Karpas-422 (cell line): Measurements from ENCODE around the gene KLHL7. TPM values are rescaled to one million over a fixed set of nuclear protein-coding genes. Genes with fewer than 3 reads are reported as not detected.

Experiments used
- DNase-seq: peaks from one replicate; pipeline ENCODE4 v3.0.0-alpha.2; 2015
- H2AFZ ChIP-seq: fragments of 200-600 bp; sonication (generic); 2 replicates; pipeline ENCODE4 v1.6.1; 2014; ENCODE audit warnings: antibody characterized with exemption, low read length, mixed read lengths
- H3K27ac ChIP-seq: fragments of 200-600 bp; sonication (generic); 2 replicates; pipeline ENCODE4 v1.5.1; 2014; ENCODE audit warnings: mild to moderate bottlenecking, low read length, moderate library complexity
- H3K27me3 ChIP-seq: fragments of 200-600 bp; sonication (generic); 2 replicates; pipeline ENCODE4 v1.6.1; 2014; ENCODE audit warnings: low read length, mixed read lengths
- H3K36me3 ChIP-seq: fragments of 200-600 bp; sonication (generic); 2 replicates; pipeline ENCODE4 v1.6.1; 2014; ENCODE audit warnings: low read length, mixed read lengths; ENCODE audit not compliant: insufficient read depth
- H3K4me1 ChIP-seq: fragments of 200-600 bp; sonication (generic); 2 replicates; pipeline ENCODE4 v1.6.1; 2014; ENCODE audit warnings: mild to moderate bottlenecking, low read length, mixed read lengths
- H3K4me2 ChIP-seq: fragments of 200-600 bp; sonication (generic); 2 replicates; pipeline ENCODE4 v1.6.1; 2014; ENCODE audit warnings: low read length, low read depth, mild to moderate bottlenecking; ENCODE audit not compliant: poor library complexity, severe bottlenecking
- H3K4me3 ChIP-seq: fragments of 200-600 bp; sonication (generic); 2 replicates; pipeline ENCODE4 v1.5.1; 2014; ENCODE audit warnings: mild to moderate bottlenecking, antibody characterized with exemption, low read length, mixed read lengths
- H3K79me2 ChIP-seq: fragments of 200-600 bp; sonication (generic); 2 replicates; pipeline ENCODE4 v1.6.1; 2014; ENCODE audit warnings: mild to moderate bottlenecking, low read length, mixed read lengths
- H3K9ac ChIP-seq: fragments of 200-600 bp; sonication (generic); 2 replicates; pipeline ENCODE4 v1.6.0; 2014; ENCODE audit warnings: low read length
- H3K9me2 ChIP-seq: fragments of 200-600 bp; sonication (generic), shearing (Covaris generic); replicated peaks from 2 replicates; pipeline ENCODE4 v1.6.0; 2014; ENCODE audit warnings: mild to moderate bottlenecking, low read length, moderate library complexity; ENCODE audit not compliant: insufficient read depth
- H3K9me3 ChIP-seq: fragments of 300-700, 200-600 bp; sonication (generic); 2 replicates; pipeline ENCODE4 v1.6.1; 2014; ENCODE audit warnings: low read length, mixed read lengths
- H4K20me1 ChIP-seq: fragments of 200-600 bp; sonication (generic); 2 replicates; pipeline ENCODE4 v1.6.1; 2014; ENCODE audit warnings: mild to moderate bottlenecking, antibody characterized with exemption, low read length, low read depth; ENCODE audit not compliant: insufficient read depth
- total RNA-seq: library from RNA; depleted of rRNA; stranded (reverse); fragments of >200 nt; shearing (Covaris generic); gene quantifications from 2 replicates; pipeline ENCODE4 v1.2.3, GENCODE V29; 2014; ENCODE audit warnings: low replicate concordance

Gene KLHL7
- total RNA-seq, 1 experiment from 2014 or later, result 20.2 TPM

DNA sequence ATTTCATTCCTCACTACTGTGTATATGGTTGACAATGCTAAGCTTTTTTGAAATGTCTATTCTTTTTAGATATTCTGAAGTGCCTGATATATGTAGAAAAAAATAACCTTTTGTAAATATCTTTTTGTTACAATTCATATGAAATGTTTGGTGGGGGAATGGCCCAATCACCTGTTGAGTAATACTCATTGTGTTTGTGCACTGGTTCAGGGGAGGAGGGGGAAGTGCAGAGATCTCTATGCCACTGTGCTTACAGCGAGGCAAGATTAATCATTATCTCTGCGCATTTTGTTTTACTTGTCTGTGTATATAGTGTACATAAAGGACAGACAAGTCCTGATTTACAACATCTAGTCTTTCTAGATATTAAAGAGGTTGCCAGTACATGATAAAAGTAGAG lies 101.4 kb downstream of the KLHL7 start:
- Histone ChIP-seq H3K9me2 (no peaks in the 10 kb centered on the region), H4K20me1 (no peaks in the 10 kb centered on the region), H3K4me2 (no peak overlapping the region), H3K27me3 (no peaks in the 10 kb centered on the region), H3K27ac (no peak overlapping the region), H3K79me2 (no peaks in the 10 kb centered on the region), H3K9me3 (no peaks in the 10 kb centered on the region), H3K4me1 (no peaks in the 10 kb centered on the region), H3K36me3 (no peaks in the 10 kb centered on the region), H2AFZ (no peak overlapping the region), H3K4me3 (no peak overlapping the region), H3K9ac (no peak overlapping the region)
- DNase-seq, result no peak

- H4K20me1 ChIP-seq, result no peaks in the 10 kb centered on the region
- H3K27ac ChIP-seq, result no peak overlapping the region
- no peaks in the 10 kb centered on the region for H3K9me2 ChIP-seq
- no peak overlapping the region for H3K4me3 ChIP-seq
- H3K9me3 ChIP-seq, result no peaks in the 10 kb centered on the region
- no peaks in the 10 kb centered on the region for H3K27me3 ChIP-seq
- no peak overlapping the region for H3K4me2 ChIP-seq
- H3K4me1 ChIP-seq, result no peaks in the 10 kb centered on the region
- no peak overlapping the region for H3K9ac ChIP-seq
- no peaks in the 10 kb centered on the region for H3K79me2 ChIP-seq
- H2AFZ ChIP-seq, result no peak overlapping the region
- DNase-seq, result no peak
- H3K36me3 ChIP-seq, result no peaks in the 10 kb centered on the region
These were observed 102.3 kb downstream of the KLHL7 start for GRCh38 chr7:23207884-23208283.

DNA sequence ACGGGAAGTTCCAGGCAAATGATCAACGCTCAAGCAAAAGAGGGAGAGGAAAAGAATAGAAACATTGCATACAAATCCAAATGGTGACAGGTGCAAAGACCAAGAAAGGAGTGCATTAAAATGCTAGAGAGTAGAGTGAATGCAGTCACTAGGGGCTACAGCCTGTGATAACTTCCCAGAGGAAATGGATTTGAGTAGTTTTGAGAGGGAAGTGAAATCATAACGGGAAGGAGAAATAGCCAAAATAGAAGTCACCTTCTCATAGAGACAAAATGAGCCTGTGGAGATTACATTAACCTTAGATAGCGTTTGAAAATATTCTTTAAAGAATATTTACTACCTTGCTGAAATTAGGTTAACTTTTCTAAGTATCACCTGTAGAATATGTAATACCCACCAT lies 102.7 kb downstream of the KLHL7 start:
- no peaks in the 10 kb centered on the region for H3K9me2 ChIP-seq
- no peaks in the 10 kb centered on the region for H4K20me1 ChIP-seq
- no peak for DNase-seq
- H3K27me3 ChIP-seq, result no peaks in the 10 kb centered on the region
- H3K4me3 ChIP-seq, result no peak overlapping the region
- H2AFZ ChIP-seq, result no peak overlapping the region
- no peaks in the 10 kb centered on the region for H3K4me1 ChIP-seq
- H3K4me2 ChIP-seq, result no peak overlapping the region
- no peaks in the 10 kb centered on the region for H3K36me3 ChIP-seq
- no peaks in the 10 kb centered on the region for H3K9me3 ChIP-seq
- no peak overlapping the region for H3K9ac ChIP-seq
- no peak overlapping the region for H3K27ac ChIP-seq
- H3K79me2 ChIP-seq, result no peaks in the 10 kb centered on the region

GRCh38 chr7:23210506-23210905 lies 104.9 kb downstream of the KLHL7 start:
- Histone ChIP-seq H3K9me2 (no peaks in the 10 kb centered on the region), H3K9me3 (no peaks in the 10 kb centered on the region), H3K27ac (no peak overlapping the region), H3K9ac (no peak overlapping the region), H2AFZ (no peak overlapping the region), H4K20me1 (no peaks in the 10 kb centered on the region), H3K27me3 (no peaks in the 10 kb centered on the region), H3K79me2 (no peaks in the 10 kb centered on the region), H3K4me2 (no peak overlapping the region), H3K4me1 (no peaks in the 10 kb centered on the region), H3K36me3 (no peaks in the 10 kb centered on the region), H3K4me3 (no peak overlapping the region)
- no peak for DNase-seq

DNA sequence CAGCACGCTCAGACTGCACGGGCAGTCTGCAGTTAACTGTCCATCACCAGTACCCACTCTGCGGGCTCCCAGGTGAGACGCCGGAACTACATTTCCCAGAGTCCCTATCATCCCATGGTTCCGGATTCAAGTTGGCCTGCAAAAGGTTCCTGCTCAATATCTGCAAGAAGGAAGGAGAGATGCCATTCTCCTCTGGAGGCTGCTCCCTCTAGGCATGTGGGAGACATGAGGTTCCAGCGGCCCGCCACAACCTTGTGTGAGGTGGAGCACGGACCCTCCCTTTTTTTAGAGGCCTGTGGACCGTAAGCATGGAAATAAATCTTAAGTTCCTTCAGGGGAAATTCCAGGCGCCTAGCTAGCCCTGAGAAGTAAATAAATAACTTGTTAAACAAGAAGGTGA lies 106.0 kb downstream of the KLHL7 start:
- Histone ChIP-seq H3K4me2 (no peak overlapping the region), H3K9ac (no peak overlapping the region), H3K9me2 (no peaks in the 10 kb centered on the region), H2AFZ (no peak overlapping the region), H3K27ac (no peak overlapping the region), H3K36me3 (no peaks in the 10 kb centered on the region), H3K79me2 (no peaks in the 10 kb centered on the region), H3K4me3 (no peak overlapping the region), H3K4me1 (no peaks in the 10 kb centered on the region), H3K27me3 (no peaks in the 10 kb centered on the region), H4K20me1 (no peaks in the 10 kb centered on the region), H3K9me3 (no peaks in the 10 kb centered on the region)
- DNase-seq, result no peak

DNA sequence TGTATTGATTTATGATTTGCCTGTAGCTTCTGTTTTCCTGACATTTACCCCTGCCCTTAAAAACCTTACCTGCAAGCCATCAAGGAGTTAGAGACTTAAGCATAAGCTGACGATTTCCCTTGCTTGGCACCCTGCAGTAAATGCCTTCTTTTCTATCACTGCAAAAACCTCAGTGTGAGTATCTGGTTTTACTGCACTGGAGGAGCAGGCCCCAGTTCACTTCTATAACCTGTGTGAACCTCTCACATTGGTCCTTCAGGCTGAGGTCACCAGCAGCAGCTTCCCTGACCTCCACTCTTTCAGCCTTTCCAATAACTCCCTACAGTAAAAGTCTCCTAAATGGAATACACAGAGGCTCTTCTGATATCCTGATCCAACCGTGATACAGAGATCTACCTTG lies 106.8 kb downstream of the KLHL7 start:
- Histone ChIP-seq H3K4me1 (no peaks in the 10 kb centered on the region), H3K27me3 (no peaks in the 10 kb centered on the region), H3K36me3 (no peaks in the 10 kb centered on the region), H3K9me2 (no peaks in the 10 kb centered on the region), H3K9me3 (no peaks in the 10 kb centered on the region), H3K4me3 (no peak overlapping the region), H2AFZ (no peak overlapping the region), H3K27ac (no peak overlapping the region), H3K9ac (no peak overlapping the region), H3K4me2 (no peak overlapping the region), H4K20me1 (no peaks in the 10 kb centered on the region), H3K79me2 (no peaks in the 10 kb centered on the region)
- no peak for DNase-seq

GRCh38 chr7:23212841-23213240 lies 107.3 kb downstream of the KLHL7 start:
- Histone ChIP-seq H3K4me3 (no peak overlapping the region), H3K4me1 (no peaks in the 10 kb centered on the region), H3K9me3 (no peaks in the 10 kb centered on the region), H3K79me2 (no peaks in the 10 kb centered on the region), H3K36me3 (no peaks in the 10 kb centered on the region), H3K27ac (no peak overlapping the region), H3K27me3 (no peaks in the 10 kb centered on the region), H3K4me2 (no peak overlapping the region), H2AFZ (no peak overlapping the region), H3K9ac (no peak overlapping the region), H3K9me2 (no peaks in the 10 kb centered on the region), H4K20me1 (no peaks in the 10 kb centered on the region)
- DNase-seq, result no peak

DNA sequence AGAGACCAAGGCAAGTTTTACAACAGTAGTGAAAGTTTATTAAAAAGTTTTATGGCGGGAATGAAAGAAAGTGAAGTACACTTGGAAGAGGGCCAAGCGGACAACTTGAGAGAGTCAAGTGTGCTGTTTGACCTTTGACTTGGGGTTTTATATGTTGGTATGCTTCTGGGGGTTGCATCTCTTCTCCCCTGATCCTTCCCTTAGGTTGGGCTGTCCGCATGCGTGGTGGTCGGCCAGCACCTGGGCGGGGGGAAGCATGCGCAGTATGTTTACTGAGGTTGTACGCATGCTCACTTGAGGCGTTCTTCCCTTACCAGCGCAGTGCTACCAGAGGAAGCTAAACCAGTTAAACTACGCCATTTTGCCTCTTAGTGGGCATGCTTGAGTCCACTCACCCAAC lies 108.2 kb downstream of the KLHL7 start:
- Histone ChIP-seq H2AFZ (no peak overlapping the region), H3K4me1 (no peaks in the 10 kb centered on the region), H3K9ac (no peak overlapping the region), H3K79me2 (no peaks in the 10 kb centered on the region), H3K27me3 (no peaks in the 10 kb centered on the region), H3K9me3 (no peaks in the 10 kb centered on the region), H3K27ac (no peak overlapping the region), H3K9me2 (no peaks in the 10 kb centered on the region), H3K36me3 (no peaks in the 10 kb centered on the region), H3K4me2 (no peak overlapping the region), H3K4me3 (no peak overlapping the region), H4K20me1 (no peaks in the 10 kb centered on the region)
- DNase-seq, result no peak

DNA sequence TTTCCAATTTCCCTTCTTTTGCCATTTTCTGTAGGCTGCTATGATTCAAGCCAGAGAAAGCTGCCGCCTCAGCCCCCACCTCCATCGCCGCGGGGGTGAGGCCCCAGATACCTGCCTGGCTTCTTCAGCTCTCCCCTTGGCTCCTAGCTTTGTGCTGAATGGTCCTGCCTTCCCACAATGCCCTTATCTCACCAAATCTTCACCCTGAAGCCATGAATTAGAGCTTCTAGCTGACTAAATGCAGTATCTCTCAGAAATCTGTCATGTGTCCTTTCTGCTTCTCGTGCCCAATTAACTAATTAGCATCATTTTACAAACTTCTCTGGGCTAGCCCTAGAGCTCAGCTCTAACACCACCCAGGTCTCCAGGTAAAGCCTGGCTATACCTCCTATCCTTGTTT lies 108.8 kb downstream of the KLHL7 start:
- no peak overlapping the region for H3K4me2 ChIP-seq
- H3K4me3 ChIP-seq, result no peak overlapping the region
- no peaks in the 10 kb centered on the region for H4K20me1 ChIP-seq
- H3K9me2 ChIP-seq, result no peaks in the 10 kb centered on the region
- no peaks in the 10 kb centered on the region for H3K9me3 ChIP-seq
- no peak overlapping the region for H3K9ac ChIP-seq
- H3K79me2 ChIP-seq, result no peaks in the 10 kb centered on the region
- H3K27me3 ChIP-seq, result no peaks in the 10 kb centered on the region
- no peaks in the 10 kb centered on the region for H3K36me3 ChIP-seq
- no peak for DNase-seq
- H3K27ac ChIP-seq, result no peak overlapping the region
- no peaks in the 10 kb centered on the region for H3K4me1 ChIP-seq
- H2AFZ ChIP-seq, result no peak overlapping the region
